ENCODE measurements around the gene GUSB. TPM values are rescaled to one million over a fixed set of nuclear protein-coding genes. Genes with fewer than 3 reads are reported as not detected.
A peak's percentile ranks its signal among the peaks of the same experiment; 100 is the strongest.
"Not testable (repeated sequence)": the region's sequence is repeated elsewhere in the genome, so short reads cannot be mapped to it uniquely, and the experiment has no call there.

Gene GUSB
- total and polyA plus RNA-seq, 2 donors (not counting 1 experiment from before 2014, with no cell fraction given), result 21.8 to 42.6 TPM

DNA sequence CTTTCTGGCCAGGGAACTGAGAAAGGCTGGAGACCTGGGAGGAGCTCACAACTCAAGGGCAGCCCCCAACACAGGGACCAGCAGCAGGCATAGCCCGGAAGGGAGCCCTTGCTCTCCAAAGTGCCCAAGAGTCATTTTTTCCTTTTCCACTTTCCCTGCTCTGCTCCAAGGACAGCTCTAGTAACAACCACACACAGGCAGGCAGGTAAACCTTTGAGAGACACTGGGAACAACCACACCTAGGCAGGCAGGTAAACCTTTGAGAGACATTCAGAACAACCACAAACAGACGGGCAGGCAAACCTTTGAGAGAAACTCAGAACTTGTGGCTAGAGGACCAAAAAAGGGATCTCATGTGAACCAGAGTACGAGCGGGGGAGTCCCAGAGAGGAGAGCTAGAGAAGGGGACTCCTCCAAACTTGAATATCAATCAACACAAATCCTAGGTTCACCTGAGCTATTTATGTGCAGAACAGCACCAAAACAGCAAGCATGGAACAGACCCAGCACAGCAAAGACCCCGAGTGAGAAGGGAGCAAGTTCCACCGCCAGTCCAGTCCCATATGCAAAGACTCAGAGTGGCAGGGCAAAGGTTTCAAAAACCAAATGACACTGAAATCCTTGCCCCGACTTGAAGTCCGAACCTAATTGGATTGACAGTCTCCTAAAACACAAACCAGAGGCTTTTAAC, 33.6 kb upstream of the GUSB start:
- no peak for TF ChIP-seq EZH2 (IDR thresholded peaks at IDR 0.05; ENCODE audit: low read length, missing control alignments)
- TF ChIP-seq, protein P1, sequence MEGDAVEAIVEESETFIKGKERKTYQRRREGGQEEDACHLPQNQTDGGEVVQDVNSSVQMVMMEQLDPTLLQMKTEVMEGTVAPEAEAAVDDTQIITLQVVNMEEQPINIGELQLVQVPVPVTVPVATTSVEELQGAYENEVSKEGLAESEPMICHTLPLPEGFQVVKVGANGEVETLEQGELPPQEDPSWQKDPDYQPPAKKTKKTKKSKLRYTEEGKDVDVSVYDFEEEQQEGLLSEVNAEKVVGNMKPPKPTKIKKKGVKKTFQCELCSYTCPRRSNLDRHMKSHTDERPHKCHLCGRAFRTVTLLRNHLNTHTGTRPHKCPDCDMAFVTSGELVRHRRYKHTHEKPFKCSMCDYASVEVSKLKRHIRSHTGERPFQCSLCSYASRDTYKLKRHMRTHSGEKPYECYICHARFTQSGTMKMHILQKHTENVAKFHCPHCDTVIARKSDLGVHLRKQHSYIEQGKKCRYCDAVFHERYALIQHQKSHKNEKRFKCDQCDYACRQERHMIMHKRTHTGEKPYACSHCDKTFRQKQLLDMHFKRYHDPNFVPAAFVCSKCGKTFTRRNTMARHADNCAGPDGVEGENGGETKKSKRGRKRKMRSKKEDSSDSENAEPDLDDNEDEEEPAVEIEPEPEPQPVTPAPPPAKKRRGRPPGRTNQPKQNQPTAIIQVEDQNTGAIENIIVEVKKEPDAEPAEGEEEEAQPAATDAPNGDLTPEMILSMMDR (conservative IDR thresholded peaks at IDR 0.05 in 1 of 2, IDR thresholded peaks at IDR 0.05 in 1 of 2; ENCODE audit: low read depth in 1 of 2, low read length in 2 of 2), result no peak
- Histone ChIP-seq H3K79me2 (ENCODE audit: control insufficient read depth, insufficient read depth, low read length) (no peaks in the 10 kb centered on the region), H3K4me3 (replicated peaks in 1 of 4; ENCODE audit: control extremely low read depth in 1 of 4, insufficient read depth in 1 of 4, low read depth in 3 of 4, low read length in 4 of 4) (no peak overlapping the region), H3K36me3 (ENCODE audit: control insufficient read depth, insufficient read depth, low read length) (no peaks in the 10 kb centered on the region), H3K4me1 (ENCODE audit: control insufficient read depth, extremely low read depth, insufficient read depth, low read length) (no peaks in the 10 kb centered on the region), H2AFZ (ENCODE audit: low read length) (no peak overlapping the region), H3K27ac (ENCODE audit: insufficient read depth, low read length) (no peak overlapping the region), H3K27me3 (ENCODE audit: control insufficient read depth, insufficient read depth, low read length) (no peaks in the 10 kb centered on the region), H3K4me2 (ENCODE audit: extremely low read depth, insufficient read depth, low read length) (no peak overlapping the region), H3K9me3 (ENCODE audit: control insufficient read depth, insufficient read depth, low read depth, low read length) (no peaks in the 10 kb centered on the region), H3K9ac (ENCODE audit: insufficient read depth, low read length) (no peak overlapping the region), H4K20me1 (ENCODE audit: control insufficient read depth, extremely low read depth, insufficient read depth, low read length) (no peaks in the 10 kb centered on the region)
- no peak for DNase-seq (ENCODE audit: low read depth in 2 of 2)

GRCh38 chr7:66013938-66014337, 31.9 kb upstream of the GUSB start:
- no peaks in the 10 kb centered on the region for H3K79me2 ChIP-seq (ENCODE audit: control insufficient read depth, insufficient read depth, low read length)
- no peak overlapping the region for H3K9ac ChIP-seq (ENCODE audit: insufficient read depth, low read length)
- no peaks in the 10 kb centered on the region for H3K36me3 ChIP-seq (ENCODE audit: control insufficient read depth, insufficient read depth, low read length)
- H3K27me3 ChIP-seq (ENCODE audit: control insufficient read depth, insufficient read depth, low read length), result no peaks in the 10 kb centered on the region
- no peak overlapping the region for H3K4me3 ChIP-seq (replicated peaks in 1 of 4; ENCODE audit: control extremely low read depth in 1 of 4, insufficient read depth in 1 of 4, low read depth in 3 of 4, low read length in 4 of 4)
- H3K27ac ChIP-seq (ENCODE audit: insufficient read depth, low read length), result no peak overlapping the region
- H4K20me1 ChIP-seq (ENCODE audit: control insufficient read depth, extremely low read depth, insufficient read depth, low read length), result no peaks in the 10 kb centered on the region
- no peaks in the 10 kb centered on the region for H3K4me1 ChIP-seq (ENCODE audit: control insufficient read depth, extremely low read depth, insufficient read depth, low read length)
- H3K4me2 ChIP-seq (ENCODE audit: extremely low read depth, insufficient read depth, low read length), result no peak overlapping the region
- no peak overlapping the region for H2AFZ ChIP-seq (ENCODE audit: low read length)
- TF ChIP-seq, protein P1 (conservative IDR thresholded peaks at IDR 0.05 in 1 of 2, IDR thresholded peaks at IDR 0.05 in 1 of 2; ENCODE audit: low read depth in 1 of 2, low read length in 2 of 2), result peak; percentile 68 to 77
- TF ChIP-seq EZH2 (IDR thresholded peaks at IDR 0.05; ENCODE audit: low read length, missing control alignments), result no peak
- peak; percentile 50 to 68 for DNase-seq (ENCODE audit: low read depth in 2 of 2)
- H3K9me3 ChIP-seq (ENCODE audit: control insufficient read depth, insufficient read depth, low read depth, low read length), result no peaks in the 10 kb centered on the region

DNA sequence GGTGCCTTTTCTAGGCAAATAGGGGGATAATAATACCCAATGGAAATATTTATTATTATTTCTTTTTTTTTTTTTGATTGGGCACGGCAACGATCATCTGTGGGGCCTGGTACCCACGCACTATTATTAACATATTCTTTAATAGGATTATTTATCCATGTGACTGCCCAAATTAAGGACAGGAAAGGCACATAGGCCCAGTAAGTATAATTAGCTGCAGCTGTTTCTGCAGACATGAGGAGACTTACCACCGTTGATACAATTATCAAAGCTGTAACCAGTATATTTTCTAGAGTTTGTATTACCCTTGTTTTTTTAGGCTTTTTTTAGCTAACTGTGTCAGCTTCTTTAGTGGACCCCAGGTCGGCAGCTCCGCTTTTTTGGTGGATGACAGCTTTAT, 25.2 kb upstream of the GUSB start:
- H3K9me3 ChIP-seq (ENCODE audit: control insufficient read depth, insufficient read depth, low read depth, low read length), result no peaks in the 10 kb centered on the region
- no peak overlapping the region for H3K4me3 ChIP-seq (replicated peaks in 1 of 4; ENCODE audit: control extremely low read depth in 1 of 4, insufficient read depth in 1 of 4, low read depth in 3 of 4, low read length in 4 of 4)
- DNase-seq (ENCODE audit: low read depth in 2 of 2), result no peak

GRCh38 chr7:66005115-66005671, 23.2 kb upstream of the GUSB start:
- H3K4me1 ChIP-seq (ENCODE audit: control insufficient read depth, extremely low read depth, insufficient read depth, low read length); H3K36me3 ChIP-seq (ENCODE audit: control insufficient read depth, insufficient read depth, low read length); H2AFZ ChIP-seq (ENCODE audit: low read length); DNase-seq (ENCODE audit: low read depth in 2 of 2); H3K79me2 ChIP-seq (ENCODE audit: control insufficient read depth, insufficient read depth, low read length); H3K9ac ChIP-seq (ENCODE audit: insufficient read depth, low read length); H4K20me1 ChIP-seq (ENCODE audit: control insufficient read depth, extremely low read depth, insufficient read depth, low read length); H3K27me3 ChIP-seq (ENCODE audit: control insufficient read depth, insufficient read depth, low read length); H3K9me3 ChIP-seq (ENCODE audit: control insufficient read depth, insufficient read depth, low read depth, low read length); H3K4me2 ChIP-seq (ENCODE audit: extremely low read depth, insufficient read depth, low read length); H3K4me3 ChIP-seq (replicated peaks in 1 of 4; ENCODE audit: control extremely low read depth in 1 of 4, insufficient read depth in 1 of 4, low read depth in 3 of 4, low read length in 4 of 4); H3K27ac ChIP-seq (ENCODE audit: insufficient read depth, low read length): not testable (repeated sequence)

More for the DNA sequence above, 25.2 kb upstream of the GUSB start:
- no peak overlapping the region for H3K4me2 ChIP-seq (ENCODE audit: extremely low read depth, insufficient read depth, low read length)
- H3K9ac ChIP-seq (ENCODE audit: insufficient read depth, low read length), result no peak overlapping the region
- H3K4me1 ChIP-seq (ENCODE audit: control insufficient read depth, extremely low read depth, insufficient read depth, low read length), result no peaks in the 10 kb centered on the region
- no peaks in the 10 kb centered on the region for H3K27me3 ChIP-seq (ENCODE audit: control insufficient read depth, insufficient read depth, low read length)
- TF ChIP-seq, protein P1 (conservative IDR thresholded peaks at IDR 0.05 in 1 of 2, IDR thresholded peaks at IDR 0.05 in 1 of 2; ENCODE audit: low read depth in 1 of 2, low read length in 2 of 2), result no peak
- no peak for TF ChIP-seq EZH2 (IDR thresholded peaks at IDR 0.05; ENCODE audit: low read length, missing control alignments)
- no peak overlapping the region for H3K27ac ChIP-seq (ENCODE audit: insufficient read depth, low read length)
- no peaks in the 10 kb centered on the region for H4K20me1 ChIP-seq (ENCODE audit: control insufficient read depth, extremely low read depth, insufficient read depth, low read length)
- H3K79me2 ChIP-seq (ENCODE audit: control insufficient read depth, insufficient read depth, low read length), result no peaks in the 10 kb centered on the region
- no peak overlapping the region for H2AFZ ChIP-seq (ENCODE audit: low read length)
- no peaks in the 10 kb centered on the region for H3K36me3 ChIP-seq (ENCODE audit: control insufficient read depth, insufficient read depth, low read length)
